ENCODE results near the gene RAB5B. TPM values are rescaled to one million over a fixed set of nuclear protein-coding genes. Genes with fewer than 3 reads are reported as not detected.
"Not testable (repeated sequence)": the region's sequence is repeated elsewhere in the genome, so short reads cannot be mapped to it uniquely, and the experiment has no call there.

RAB5B gene
- total RNA-seq, 1 donor, result 75.2 TPM

GRCh38 chr12:55995366-55995765, 21.5 kb downstream of the RAB5B start:
- DNase-seq (ENCODE audit: low read depth), result no peak
- no peak for TF ChIP-seq CTCF (IDR thresholded peaks at IDR 0.05; ENCODE audit: insufficient read depth, low read length)
- H3K4me3 ChIP-seq (ENCODE audit: low read depth, low read length), result no peak overlapping the region

- peak overlapping the region; percentile 98 for H3K4me3 ChIP-seq (ENCODE audit: low read depth, low read length)
- peak; percentile 82 for DNase-seq (ENCODE audit: low read depth)
- peak; percentile 80 for TF ChIP-seq CTCF (IDR thresholded peaks at IDR 0.05; ENCODE audit: insufficient read depth, low read length)
Observed at GRCh38 chr12:55996201-55996714, 22.4 kb downstream of the RAB5B start.

GRCh38 chr12:55996715-55997534, 23.0 kb downstream of the RAB5B start, which contains the start of gene SUOX:
TSS of gene SUOX (plus strand) at chr12:55997276. CDS start at chr12:56002222, 4,946 bp downstream.
- peak within 1 kb of the TSS; percentile 98 for H3K4me3 ChIP-seq (ENCODE audit: low read depth, low read length)
- DNase-seq (ENCODE audit: low read depth), result peak; percentile 96
- TF ChIP-seq CTCF (IDR thresholded peaks at IDR 0.05; ENCODE audit: insufficient read depth, low read length), result no peak

- H3K4me3 ChIP-seq (ENCODE audit: low read depth, low read length), result peak overlapping the region; percentile 98
- TF ChIP-seq CTCF (IDR thresholded peaks at IDR 0.05; ENCODE audit: insufficient read depth, low read length), result no peak
- DNase-seq (ENCODE audit: low read depth), result no peak
Observed at GRCh38 chr12:55997535-55997859, 23.6 kb downstream of the RAB5B start.

GRCh38 chr12:55999522-55999921, 25.6 kb downstream of the RAB5B start:
- DNase-seq (ENCODE audit: low read depth); H3K4me3 ChIP-seq (ENCODE audit: low read depth, low read length): not testable (repeated sequence)

GRCh38 chr12:55999999-56000540, 26.2 kb downstream of the RAB5B start:
- not testable (repeated sequence) for DNase-seq (ENCODE audit: low read depth); H3K4me3 ChIP-seq (ENCODE audit: low read depth, low read length)

GRCh38 chr12:56001487-56002100, 27.7 kb downstream of the RAB5B start:
- DNase-seq (ENCODE audit: low read depth), result no peak
- H3K4me3 ChIP-seq (ENCODE audit: low read depth, low read length), result no peak overlapping the region
- TF ChIP-seq CTCF (IDR thresholded peaks at IDR 0.05; ENCODE audit: insufficient read depth, low read length), result no peak

GRCh38 chr12:56003376-56003775, 29.5 kb downstream of the RAB5B start:
- not testable (repeated sequence) for DNase-seq (ENCODE audit: low read depth); H3K4me3 ChIP-seq (ENCODE audit: low read depth, low read length)
